ENCODE data around the gene TSFM.
A peak's percentile ranks its signal among the peaks of the same experiment; 100 is the strongest.

TSFM gene

DNA sequence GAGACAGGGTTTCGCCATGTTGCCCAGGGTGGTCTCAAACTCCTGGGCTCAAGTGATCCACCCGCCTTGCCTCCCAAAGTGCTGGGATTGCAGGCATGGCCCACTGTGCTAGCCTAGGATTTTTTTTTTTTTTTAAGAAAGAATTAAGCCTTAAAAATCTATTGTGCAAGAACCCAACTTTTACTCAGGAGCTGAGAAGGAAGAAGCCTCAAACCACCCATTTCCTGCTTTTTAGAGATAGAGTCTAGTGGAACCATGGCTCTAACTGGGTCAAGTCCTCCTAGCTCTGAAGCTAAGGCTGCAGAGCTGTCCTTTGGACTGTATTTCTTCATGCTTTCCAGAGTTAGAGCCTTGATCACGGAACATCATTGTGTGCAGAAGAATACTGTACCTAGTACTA is 1.3 kb upstream of the TSFM start:
- DNase-seq: no peak

DNA sequence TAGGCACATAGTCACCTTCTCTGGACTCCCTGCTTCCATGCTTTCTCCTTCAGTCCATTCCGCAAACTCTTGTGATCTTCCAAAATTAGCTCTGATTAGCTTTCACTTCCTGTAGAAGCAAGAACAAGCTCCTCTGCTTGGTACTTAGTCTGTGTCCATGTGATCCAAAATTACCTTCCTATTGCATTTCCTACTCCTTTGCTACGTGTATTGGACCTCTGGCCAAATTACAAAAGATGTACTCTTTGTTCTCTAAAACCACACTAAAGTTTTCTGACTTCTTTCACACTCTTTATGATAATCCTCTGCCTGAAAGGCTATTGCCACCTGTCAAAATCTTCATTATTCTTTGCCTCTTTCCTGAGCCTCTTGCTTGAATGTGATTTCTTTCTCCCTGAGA is 786 bp upstream of the TSFM start:
- no peak for DNase-seq

DNA sequence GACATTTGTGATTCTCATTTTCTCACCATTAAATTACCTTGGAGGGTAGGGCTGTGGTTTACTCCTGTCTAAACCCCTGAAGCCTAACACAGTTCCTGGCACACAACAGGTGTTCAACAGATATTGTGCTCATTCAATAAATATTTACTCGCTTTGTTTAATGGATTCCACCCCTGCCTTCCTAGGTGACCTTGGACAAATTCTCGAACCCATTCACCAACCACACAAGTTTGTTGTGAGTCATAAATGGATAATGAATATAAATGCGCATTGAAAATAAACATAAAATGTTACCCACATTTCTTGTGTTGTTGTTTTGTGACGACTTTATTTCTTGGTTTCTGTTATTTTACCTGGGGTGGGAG is 362 bp upstream of the TSFM start:
- no peak for DNase-seq

DNA sequence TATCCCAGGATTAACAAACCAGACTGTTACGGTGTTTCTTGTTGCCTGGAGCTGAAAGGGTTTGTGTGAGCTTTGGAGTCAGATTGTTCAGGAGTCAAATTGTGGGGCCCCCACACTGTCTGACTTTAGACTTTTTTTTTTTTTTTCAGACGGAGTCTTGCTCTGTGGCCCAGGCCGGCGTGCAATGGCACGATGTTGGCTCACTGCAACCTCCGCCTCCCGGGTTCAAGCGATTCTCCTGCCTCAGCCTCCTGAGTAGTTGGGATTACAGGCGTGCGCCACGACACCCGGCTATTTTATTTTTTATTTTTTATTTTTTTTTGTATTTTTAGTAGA is 847 bp downstream of the TSFM start:
- DNase-seq: no peak

DNA sequence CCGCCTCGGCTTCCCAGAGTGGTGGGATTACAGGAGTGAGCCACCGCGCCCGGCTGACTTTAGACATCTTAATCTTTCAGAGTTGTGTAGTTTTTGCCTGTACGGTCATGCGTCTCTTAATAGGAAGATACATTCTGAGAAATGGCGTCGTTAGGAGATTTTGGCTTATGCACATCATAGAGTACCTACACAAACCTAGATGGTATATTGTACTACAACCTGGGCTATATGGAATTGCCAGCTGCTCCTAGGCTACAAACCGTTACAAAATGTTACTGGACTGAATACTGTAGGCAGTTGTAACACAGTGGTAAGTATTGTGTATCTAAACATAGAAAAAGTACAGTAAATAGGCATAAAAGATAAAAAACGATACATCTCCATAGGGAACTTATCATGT is 1.3 kb downstream of the TSFM start:
- DNase-seq: no peak

DNA sequence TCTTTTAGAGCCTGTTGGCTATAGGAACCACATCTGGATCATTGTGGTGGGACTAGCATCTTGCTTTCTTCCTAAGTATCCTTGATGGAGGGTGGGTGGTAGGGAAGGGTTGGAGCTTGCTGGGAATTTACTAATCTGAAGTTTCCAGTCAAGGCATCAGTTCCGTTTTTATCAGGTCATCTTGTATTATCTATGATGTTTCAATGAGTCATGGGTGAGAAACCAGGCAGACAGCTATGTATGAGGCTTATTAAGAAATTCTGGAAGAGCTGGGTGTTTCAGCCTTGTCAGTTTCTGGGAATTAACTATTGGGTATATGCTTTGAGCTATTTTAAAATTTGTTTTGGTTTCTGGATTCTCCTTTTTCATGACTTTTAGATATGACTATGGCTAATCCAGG is 11.3 kb downstream of the TSFM start:
- no peak for DNase-seq

DNA sequence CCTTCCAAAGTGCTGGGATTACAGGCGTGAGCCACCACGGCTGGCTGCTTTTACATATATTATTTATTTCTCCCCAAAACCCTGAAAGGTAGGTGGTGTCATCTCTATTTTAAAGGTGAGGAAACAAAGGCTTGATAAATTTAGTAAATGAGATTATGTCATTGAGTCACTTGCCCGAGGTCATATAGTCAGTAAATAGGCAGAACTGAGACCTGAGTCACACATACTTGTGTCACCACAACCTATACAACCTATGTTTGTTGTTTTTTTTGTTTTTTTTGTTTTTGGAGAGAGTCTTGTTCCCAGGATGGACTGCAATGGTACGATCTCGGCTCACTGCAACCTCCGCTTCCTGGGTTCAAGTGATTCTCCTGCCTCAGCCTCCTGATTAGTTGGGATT is 12.8 kb downstream of the TSFM start:
- DNase-seq: no peak

DNA sequence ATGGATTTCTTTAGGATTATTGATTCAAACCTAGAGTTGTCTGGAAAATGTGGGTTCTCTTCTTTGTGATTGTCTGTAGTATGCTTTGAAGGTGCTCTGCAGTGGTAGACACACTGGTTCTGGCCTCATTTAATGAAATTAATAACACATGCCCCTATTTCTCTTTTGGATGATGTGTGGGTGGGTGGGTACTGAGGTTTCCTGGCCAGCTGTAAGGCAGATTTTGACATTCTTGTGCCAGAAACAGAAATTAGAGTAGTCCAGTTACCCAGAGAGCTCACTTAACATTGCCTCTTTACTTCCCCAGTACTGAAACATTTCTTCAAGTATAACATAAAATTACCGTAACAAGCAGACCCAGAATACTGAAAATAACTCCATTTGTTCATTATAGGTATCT is 14.4 kb downstream of the TSFM start:
- no peak for DNase-seq

DNA sequence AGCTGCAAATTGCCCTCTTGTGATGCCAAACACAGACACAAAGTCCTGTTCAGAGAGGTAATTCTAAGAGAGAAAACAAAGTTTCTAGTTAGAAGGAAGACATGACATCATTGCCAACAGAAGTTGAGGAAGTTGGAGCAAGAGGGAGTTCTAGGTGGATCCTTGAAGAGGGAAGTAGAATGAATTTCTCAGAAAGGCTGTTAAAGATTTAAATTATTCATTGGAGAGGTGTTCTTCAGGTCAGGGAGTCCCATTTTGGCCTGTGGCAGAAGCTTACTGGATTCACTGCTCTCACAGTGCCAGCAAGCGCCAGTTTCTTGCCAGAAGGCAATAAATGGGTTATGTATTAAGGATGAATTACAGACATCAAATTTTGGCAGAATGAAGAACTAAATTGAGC is 15.3 kb downstream of the TSFM start:
- DNase-seq: no peak

DNA sequence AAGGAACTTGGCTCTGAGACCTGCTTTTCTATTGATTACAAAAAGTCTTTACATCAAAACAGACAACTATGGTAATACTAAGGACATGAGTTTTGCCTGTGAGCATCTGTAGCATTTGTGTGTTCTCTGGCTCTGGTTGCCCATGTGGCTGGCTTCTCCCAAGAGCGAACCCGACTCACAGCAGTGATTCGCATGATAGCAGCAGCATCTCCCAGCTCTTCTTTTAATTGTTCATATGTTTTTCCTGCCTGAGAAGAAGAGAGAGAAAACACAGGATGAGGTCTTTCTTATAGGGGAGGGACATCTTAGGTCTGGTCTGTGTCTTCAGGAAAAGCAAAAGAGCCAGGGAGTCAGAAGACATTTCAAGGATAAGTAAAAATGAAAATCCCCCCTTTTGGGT is 18.4 kb downstream of the TSFM start:
- no peak for DNase-seq

DNA sequence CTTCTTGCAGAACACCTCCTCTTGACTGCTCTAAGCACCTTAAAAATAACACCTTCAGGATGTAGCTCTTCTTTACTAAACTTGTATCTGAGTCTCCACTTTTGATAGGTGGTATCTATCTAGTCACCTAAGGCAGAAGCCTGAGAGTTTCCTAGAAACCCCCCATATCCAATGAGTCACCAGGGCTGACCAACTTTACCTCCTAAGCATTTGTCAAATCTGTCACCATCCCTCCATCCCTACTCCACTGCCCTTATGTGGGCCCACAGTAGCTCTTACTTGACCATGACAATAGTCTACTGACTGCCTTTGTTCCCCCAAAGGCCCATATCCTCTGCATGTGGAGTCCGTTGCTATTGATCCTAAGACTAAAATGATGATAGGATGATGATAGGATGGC is 20.0 kb downstream of the TSFM start:
- no peak for DNase-seq

DNA sequence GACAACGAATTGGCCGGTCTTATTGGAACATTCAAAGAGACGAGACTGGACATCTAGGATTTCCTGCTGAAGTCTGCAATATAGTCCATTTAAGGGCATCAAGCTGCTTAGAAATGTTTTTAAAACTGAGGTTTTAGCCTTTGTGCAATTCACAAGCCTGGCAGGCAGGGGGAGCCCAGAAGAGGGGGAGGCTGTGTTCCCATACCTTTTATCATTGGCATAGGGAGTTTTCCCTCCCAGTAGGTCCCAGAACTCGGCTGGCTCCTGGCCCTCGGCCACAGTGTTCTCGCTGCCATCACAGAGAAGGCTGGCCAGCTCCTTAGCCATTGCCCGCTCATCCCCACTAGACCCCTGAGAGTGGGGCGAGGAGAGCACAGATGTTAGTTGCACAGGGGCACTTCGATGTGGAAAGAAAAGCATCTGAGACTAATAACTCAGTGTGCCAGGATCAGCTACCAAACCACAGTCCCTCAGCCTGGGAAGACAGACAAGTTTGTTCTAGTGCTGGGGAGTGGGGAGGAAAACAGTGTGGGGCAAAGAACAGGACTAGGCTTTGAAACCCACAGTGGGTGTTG is 20.8 kb downstream of the TSFM start:
- peak; percentile 8 to 13 for DNase-seq

DNA sequence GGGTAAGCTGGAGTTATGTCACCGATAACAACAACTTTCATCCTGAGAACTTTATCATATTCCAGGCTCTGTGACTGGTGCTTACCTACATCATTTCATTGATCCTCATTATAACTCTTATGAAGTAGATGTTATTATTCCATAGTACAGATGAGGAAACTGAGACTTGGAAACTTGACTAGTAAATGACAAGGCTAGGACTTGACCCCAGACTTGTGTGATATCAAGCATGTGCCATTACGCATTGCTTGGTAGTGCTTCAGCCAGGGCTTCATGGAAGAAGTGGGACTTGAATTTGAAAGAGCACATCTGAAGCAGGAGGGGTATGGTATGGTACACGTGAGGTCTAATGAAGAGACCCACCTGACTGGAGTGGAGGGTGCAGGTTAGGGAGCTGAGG is 24.1 kb downstream of the TSFM start:
- DNase-seq: no peak

DNA sequence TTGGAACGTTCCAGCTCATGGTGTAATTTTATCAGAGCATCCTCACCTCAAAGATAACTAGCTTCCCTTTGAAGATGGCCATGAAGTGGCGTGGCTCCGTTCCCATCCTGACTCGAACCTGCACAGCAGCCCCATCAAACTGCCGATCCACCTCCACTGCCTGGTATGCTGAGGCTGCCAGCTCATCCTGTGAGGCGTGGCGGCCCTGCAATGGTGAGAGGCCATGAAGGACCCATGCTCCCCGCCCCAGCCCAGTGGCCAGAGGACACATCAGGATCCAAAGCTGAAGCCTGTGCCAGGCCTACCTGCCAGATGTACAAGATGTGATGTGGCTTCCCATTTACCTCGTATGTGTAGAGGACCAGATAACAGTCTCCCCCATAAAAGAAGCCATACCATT is 24.7 kb downstream of the TSFM start:
- no peak for DNase-seq

DNA sequence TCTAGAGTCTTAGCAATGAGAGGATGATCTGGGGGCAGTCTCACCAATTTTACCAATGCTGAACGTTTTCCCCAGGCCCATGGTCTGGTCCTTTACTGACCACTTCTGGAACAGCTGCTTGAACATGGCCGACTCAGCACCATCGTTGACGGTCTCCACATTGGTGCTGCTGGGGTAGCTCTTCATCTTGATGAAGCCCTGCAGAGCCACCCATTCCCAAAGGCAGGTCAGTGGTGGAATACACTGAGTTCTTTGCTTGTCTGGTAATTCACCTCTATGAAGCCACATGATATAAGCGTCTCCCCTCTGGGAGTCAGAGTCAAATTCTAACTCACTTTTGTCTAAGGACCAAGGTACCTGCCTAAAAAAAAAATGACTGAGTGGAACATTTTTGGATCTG is 25.8 kb downstream of the TSFM start:
- DNase-seq: no peak

DNA sequence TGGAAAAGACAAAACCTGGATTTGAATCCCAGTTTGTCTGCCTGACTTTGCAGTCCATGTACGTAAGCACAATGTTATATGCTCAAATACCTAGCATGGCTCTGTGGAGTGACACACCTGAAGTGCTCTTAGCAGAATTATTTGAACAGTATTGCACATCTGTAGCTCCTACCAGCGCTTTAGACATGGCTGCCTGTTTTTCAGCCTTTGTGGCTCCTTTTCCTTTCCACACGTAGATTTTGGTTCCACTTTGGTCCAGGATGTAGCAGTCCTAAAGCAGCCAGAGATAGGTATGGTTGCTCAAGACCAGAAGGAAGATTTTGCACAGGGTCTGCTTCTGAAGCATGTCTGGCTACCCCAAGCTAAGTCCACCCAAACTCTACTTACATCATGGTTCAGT is 26.8 kb downstream of the TSFM start:
- DNase-seq: no peak

DNA sequence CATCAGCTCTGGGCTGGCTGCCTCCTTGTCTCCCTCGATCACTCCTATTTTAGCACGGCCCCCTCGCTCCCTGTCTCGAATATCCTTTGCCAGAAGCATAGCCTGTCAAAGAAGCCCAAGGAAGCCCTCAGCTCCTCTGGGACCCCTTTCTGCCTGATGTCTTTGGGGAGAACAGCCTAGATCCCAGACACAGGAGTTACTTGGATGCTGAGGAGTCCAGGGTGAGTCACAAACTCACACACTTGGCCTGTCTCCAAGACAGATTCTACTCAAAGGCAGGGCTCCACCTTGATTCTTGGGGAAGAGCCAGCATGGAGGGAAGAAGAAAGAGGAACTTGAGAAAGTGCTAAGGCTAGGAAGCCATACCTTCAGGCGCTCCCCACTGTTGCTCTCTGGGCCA is 27.9 kb downstream of the TSFM start:
- DNase-seq: no peak

DNA sequence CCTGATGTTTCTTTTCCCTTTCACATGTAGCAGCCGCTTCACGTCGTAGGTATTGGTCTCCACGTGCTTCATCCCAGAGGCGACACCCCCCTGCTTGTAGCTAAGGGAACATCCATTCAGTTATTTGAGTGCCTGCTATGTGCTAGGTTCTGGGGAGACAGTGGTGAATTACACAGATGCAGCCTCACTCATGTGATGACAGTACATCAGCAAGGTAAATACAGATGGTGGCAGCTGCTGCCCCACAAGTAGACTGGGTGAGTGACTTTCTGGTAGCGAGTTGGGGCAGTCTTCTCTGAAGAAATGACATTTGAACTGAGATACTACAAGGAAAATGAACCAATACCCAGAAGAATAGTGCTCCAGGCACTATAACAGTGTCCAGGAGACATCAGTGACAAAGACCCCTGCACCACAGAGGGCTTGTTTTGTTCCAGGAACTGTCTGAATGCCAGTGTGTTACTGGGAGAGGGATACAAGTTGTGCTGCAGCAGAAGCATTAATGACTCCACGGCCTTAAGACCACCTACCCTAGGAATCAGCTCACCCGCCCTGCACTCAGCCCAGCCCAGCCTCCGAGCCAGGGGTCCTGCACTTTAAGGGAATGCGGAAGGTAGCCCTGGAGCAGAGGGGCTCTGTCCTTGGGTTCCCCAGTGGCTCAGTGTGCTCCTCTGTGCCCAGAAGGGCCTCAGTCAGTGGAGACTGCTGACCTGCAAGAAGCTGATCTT is 28.6 kb downstream of the TSFM start:
- DNase-seq: no peak

DNA sequence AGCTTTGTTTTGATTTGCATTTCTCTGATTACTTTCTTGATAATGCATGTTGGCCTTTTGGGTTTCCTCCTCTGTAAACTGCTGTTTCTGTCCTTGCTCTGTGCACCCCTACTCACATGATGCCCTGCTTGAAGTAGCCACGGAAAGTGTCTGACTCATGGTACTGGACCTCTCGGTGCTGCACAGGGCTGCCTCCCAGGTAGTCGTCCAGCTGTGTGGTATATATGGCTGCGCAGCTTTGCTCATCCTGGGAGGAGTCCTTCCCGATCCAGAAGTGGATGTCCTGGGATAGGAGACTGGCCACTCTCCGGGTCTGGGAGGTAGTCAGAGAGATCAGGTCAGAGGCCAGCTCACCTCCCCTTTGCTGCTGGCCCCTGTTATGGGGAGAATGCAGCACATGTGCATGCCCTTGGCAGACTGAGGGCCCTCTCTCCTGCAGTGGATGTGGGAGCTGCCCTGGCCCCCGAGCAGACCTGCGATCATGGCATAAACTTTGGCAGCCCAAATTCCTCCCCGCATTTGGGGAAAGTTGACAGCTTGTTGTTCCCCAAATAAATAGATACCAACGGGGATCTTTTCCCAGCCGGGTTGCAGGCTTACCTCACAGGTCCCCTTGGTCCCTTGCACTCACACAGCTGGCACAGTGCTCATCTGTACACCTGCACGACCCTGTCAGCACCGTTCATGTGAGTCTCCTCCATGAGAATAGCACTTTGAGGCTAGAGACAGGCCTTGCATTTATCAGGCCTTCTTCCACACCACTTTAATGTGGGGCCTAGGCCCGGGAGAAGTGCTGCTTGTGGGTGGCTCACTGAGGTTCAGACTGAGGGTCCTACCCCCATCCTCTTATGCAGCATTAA is 30.8 kb downstream of the TSFM start:
- no peak for DNase-seq

DNA sequence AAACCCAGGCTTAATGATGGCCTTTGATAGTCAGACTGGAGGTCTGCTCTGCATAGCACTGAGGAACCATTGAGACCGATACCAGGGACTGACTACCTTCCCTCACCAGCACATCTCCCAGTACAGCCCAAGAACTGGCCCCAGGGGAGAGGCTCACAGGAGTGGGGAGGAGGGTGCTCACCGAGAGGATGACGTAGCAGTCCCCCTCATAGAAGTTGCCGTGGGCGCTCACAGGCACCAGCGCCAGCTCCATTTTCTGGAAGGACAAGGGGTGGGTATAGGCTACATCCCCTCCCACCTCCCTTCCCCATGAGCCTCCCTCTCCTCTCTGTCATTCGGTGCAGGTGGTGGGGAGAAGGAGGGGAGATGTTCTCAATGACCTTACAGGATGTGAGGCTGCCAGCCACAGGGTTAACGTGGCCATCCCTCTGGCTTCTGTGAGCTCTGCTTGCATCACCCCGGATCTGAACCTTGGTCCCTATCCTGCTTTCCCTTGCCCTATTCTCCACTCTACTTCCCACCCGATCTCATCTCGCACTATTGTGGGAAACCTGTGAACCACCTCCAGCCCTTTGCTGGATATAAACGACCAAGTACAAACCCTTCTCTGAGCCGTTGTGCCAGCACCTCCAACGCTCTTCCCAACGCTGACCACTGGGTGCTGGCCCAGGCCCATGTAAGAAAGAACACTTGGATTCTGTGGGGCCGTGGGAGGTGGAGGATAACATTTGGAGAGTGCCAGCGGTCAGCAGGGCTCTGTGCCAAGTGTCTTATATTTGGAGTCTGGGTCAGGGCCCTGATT is 31.6 kb downstream of the TSFM start:
- DNase-seq: no peak

DNA sequence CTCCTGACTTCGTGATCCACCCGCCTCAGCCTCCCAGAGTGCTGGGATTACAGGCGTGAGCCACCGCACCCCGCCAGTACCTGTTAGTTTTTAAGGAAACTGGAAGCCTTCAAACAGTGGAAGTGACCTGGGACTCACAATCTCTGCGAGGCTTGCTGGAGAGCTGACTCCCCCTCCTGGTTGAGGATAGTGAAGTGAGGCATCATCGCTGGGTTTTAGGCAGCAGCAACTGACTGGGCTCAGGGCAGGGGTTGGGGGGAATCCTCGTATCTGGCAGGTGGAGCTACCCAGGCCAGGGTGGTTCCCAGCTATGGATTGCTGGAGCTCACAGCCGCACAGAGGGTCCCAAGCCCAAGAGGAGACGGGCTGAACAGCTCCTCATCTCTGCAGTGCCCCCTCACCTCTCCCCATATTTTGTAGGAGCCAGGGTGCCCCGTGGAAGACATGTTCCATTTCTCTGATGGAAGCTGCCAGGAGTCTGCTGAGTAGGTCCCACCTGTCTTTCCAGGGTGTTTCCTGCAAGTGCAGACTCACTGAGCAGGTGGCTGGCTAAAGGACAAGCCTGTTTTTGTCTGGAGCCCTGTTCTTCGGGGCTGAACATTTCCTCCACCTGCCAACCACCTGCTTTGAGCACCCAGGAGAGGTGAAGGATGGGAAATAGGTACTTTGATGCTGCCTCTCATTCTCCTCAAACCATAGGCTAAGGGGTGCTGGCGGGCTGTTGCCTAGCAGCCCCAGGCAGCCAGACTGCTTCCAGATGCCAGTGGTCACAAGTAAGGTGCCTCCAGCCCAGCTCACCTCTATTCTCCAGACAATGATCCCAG is 32.8 kb downstream of the TSFM start:
- DNase-seq: no peak

DNA sequence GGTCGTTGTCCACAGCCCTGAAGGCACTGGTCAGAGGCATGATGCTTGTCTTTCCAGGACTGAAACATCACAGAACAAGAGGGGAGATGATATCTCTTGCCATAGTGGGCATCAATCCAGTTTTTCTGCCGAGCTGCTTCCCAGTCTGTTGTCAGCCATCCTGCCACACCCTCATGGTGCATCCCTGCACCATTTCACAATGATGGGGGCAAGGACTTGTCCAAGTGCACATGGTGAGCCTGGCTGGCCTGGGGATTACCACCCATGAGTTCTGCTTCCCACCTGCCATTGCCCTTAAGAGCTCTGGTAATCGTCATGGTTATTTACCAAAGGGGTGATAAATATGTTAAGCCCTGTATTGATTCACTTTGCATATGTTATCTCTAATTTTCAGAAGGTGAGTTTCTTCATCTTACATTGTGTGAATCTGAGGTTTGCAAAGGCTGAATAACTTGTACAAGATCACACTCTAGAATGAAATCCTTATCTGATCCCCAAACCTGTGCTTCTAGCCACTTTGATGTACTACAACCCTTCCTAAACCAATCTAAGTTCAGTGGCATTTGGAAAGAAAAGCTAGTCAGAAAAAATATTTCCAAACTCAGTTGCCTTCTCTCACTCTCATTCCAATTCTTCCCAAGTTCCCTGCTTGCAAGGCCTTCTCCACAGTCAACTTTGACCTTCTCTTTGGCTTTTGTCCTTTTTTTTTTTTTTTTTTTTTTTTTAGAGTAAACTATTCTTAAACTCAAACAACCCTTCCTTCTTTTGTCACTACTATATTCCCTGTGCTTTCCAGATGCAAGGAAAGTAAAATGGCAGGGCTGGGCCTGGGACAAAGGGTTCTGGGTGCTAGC is 33.6 kb downstream of the TSFM start:
- no peak for DNase-seq

All from stimulated activated CD4-positive, alpha-beta T cell treated with anti-CD3 and anti-CD28 coated beads, Interleukin-2, amount 100 ng/mL, for 48 hours (primary cell).